ENCODE data around the gene EIF5A2.

Gene EIF5A2

GRCh38 chr3:170862618-170863374, 45.6 kb downstream of the EIF5A2 start:
- no peak overlapping the region for H3K27ac ChIP-seq (ENCODE audit: insufficient read depth, low read depth, low read length, poor library complexity, severe bottlenecking)
- peaks cover 26% of the 10 kb centered on the region for H3K36me3 ChIP-seq (ENCODE audit: control insufficient read depth, insufficient read depth, low read length)
- peaks cover 7% of the 10 kb centered on the region for H3K4me1 ChIP-seq (ENCODE audit: control insufficient read depth, insufficient read depth, low read length)
- no peak overlapping the region for H3K4me3 ChIP-seq (ENCODE audit: insufficient read depth, low read depth, low read length)
- 91 to 92% methylated on average over 10 of the region's 10 CpGs for WGBS, 2 experiments
- no peaks in the 10 kb centered on the region for H3K27me3 ChIP-seq (ENCODE audit: control insufficient read depth, insufficient read depth, low read length, poor library complexity, severe bottlenecking)
- H3K9me3 ChIP-seq (ENCODE audit: control insufficient read depth, low read length): no peaks in the 10 kb centered on the region

- no peaks in the 10 kb centered on the region for H3K9me3 ChIP-seq (ENCODE audit: control insufficient read depth, low read length)
- no peaks in the 10 kb centered on the region for H3K36me3 ChIP-seq (ENCODE audit: control insufficient read depth, insufficient read depth, low read length)
- no peaks in the 10 kb centered on the region for H3K27me3 ChIP-seq (ENCODE audit: control insufficient read depth, insufficient read depth, low read length, poor library complexity, severe bottlenecking)
- H3K4me3 ChIP-seq (ENCODE audit: insufficient read depth, low read depth, low read length): no peak overlapping the region
- no peak overlapping the region for H3K27ac ChIP-seq (ENCODE audit: insufficient read depth, low read depth, low read length, poor library complexity, severe bottlenecking)
- 91 to 93% methylated on average over 5 of the region's 5 CpGs for WGBS, 2 experiments
- H3K4me1 ChIP-seq (ENCODE audit: control insufficient read depth, insufficient read depth, low read length): no peaks in the 10 kb centered on the region
These were observed 49.8 kb downstream of the EIF5A2 start for GRCh38 chr3:170858599-170858998.

DNA sequence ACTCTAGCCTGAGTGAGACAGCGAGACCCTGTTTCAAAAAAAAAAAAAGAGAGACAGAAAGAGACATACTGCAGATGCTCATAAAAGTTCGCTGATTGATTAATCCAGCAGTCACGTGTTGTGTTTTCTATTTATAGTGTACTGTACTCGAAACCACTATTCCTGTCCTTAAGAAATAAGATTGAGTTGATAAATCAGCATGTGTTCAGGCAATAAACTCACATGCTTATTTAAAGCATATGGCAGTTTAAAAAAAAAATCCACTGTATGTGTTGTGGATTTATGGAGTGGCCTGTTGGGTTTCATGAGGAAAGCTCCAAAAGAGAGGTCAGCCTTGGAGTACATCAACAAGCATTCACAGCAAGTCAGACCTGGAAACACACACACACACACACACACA, 56.1 kb downstream of the EIF5A2 start:
- H3K9me3 ChIP-seq (ENCODE audit: control insufficient read depth, low read length): no peaks in the 10 kb centered on the region
- 97 to 99% methylated on average over 4 of the region's 4 CpGs for WGBS, 2 experiments

GRCh38 chr3:170848292-170848917, 60.0 kb downstream of the EIF5A2 start:
- no peaks in the 10 kb centered on the region for H3K4me1 ChIP-seq (ENCODE audit: control insufficient read depth, insufficient read depth, low read length)
- WGBS, 2 experiments: 90 to 98% methylated on average over 2 of the region's 2 CpGs
- no peaks in the 10 kb centered on the region for H3K9me3 ChIP-seq (ENCODE audit: control insufficient read depth, low read length)
- H3K27me3 ChIP-seq (ENCODE audit: control insufficient read depth, insufficient read depth, low read length, poor library complexity, severe bottlenecking): no peaks in the 10 kb centered on the region
- no peak overlapping the region for H3K27ac ChIP-seq (ENCODE audit: insufficient read depth, low read depth, low read length, poor library complexity, severe bottlenecking)
- H3K4me3 ChIP-seq (ENCODE audit: insufficient read depth, low read depth, low read length): no peak overlapping the region
- H3K36me3 ChIP-seq (ENCODE audit: control insufficient read depth, insufficient read depth, low read length): no peaks in the 10 kb centered on the region

More for the DNA sequence above, 56.1 kb downstream of the EIF5A2 start:
- no peaks in the 10 kb centered on the region for H3K36me3 ChIP-seq (ENCODE audit: control insufficient read depth, insufficient read depth, low read length)
- H3K4me1 ChIP-seq (ENCODE audit: control insufficient read depth, insufficient read depth, low read length): no peaks in the 10 kb centered on the region
- H3K27me3 ChIP-seq (ENCODE audit: control insufficient read depth, insufficient read depth, low read length, poor library complexity, severe bottlenecking): no peaks in the 10 kb centered on the region
- no peak overlapping the region for H3K4me3 ChIP-seq (ENCODE audit: insufficient read depth, low read depth, low read length)
- H3K27ac ChIP-seq (ENCODE audit: insufficient read depth, low read depth, low read length, poor library complexity, severe bottlenecking): no peak overlapping the region

- Histone ChIP-seq H3K27ac (ENCODE audit: insufficient read depth, low read depth, low read length, poor library complexity, severe bottlenecking) (no peak overlapping the region), H3K9me3 (ENCODE audit: control insufficient read depth, low read length) (no peaks in the 10 kb centered on the region), H3K27me3 (ENCODE audit: control insufficient read depth, insufficient read depth, low read length, poor library complexity, severe bottlenecking) (no peaks in the 10 kb centered on the region), H3K4me1 (ENCODE audit: control insufficient read depth, insufficient read depth, low read length) (no peaks in the 10 kb centered on the region), H3K36me3 (ENCODE audit: control insufficient read depth, insufficient read depth, low read length) (no peaks in the 10 kb centered on the region), H3K4me3 (ENCODE audit: insufficient read depth, low read depth, low read length) (no peak overlapping the region)
These were observed 64.1 kb downstream of the EIF5A2 start for GRCh38 chr3:170844377-170844776.

DNA sequence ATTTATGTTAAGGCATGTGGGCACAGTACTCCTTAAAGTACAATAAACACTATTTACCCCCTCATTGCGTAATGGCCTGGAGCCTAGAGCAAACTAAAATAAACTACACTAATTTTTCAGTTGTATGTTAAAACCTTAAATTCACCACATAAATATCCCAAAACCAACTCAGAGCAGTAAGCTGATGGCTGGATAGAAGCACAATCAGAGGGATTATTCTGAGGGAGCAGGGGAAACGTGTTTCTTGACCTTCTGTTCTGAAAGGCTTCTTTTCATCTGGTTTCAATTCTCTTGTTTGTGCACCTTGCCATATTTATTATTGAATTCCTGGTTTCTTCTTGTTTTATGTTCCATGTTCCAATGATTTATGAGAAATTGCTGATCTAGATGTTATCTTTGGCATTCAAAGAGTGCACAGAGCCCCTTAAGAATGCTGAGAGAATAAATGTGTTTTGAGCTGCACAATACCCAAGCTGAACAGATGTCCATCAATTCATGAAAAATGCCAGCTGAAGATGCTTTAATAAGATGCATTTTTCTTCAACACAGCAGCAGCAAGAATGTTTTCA, 68.1 kb downstream of the EIF5A2 start:
- Histone ChIP-seq H3K4me3 (ENCODE audit: insufficient read depth, low read depth, low read length) (no peak overlapping the region), H3K27me3 (ENCODE audit: control insufficient read depth, insufficient read depth, low read length, poor library complexity, severe bottlenecking) (no peaks in the 10 kb centered on the region), H3K36me3 (ENCODE audit: control insufficient read depth, insufficient read depth, low read length) (no peaks in the 10 kb centered on the region), H3K4me1 (ENCODE audit: control insufficient read depth, insufficient read depth, low read length) (no peaks in the 10 kb centered on the region), H3K9me3 (ENCODE audit: control insufficient read depth, low read length) (no peaks in the 10 kb centered on the region), H3K27ac (ENCODE audit: insufficient read depth, low read depth, low read length, poor library complexity, severe bottlenecking) (no peak overlapping the region)
- WGBS, 2 experiments: 81 to 84% methylated on average over 2 of the region's 2 CpGs

DNA sequence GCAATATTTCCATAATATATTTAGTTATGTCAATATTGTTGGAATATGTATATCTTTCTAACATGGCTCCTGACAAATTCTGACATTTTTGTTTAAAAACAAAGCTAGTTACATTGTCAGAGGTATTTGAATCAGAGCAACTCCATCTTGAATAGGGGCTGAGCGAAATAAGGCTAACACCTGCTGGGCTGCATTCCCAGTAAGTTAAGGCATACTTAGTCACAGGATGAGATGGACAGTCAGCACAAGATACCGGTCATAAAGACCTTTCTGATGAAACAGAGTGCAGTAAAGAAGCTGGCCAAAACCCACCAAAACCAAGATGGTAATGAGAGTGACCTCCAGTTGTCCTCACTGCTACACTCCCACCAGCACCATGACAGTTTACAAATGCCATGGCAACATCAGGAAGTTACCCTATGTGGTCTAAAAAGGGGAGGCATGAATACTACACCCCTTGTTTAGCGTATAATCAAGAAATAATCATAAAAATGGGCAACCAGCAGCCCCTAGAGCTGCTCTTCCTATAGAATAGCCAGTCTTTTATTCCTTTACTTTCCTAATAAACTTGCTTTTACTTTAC, 68.8 kb downstream of the EIF5A2 start:
- no peaks in the 10 kb centered on the region for H3K27me3 ChIP-seq (ENCODE audit: control insufficient read depth, insufficient read depth, low read length, poor library complexity, severe bottlenecking)
- H3K4me3 ChIP-seq (ENCODE audit: insufficient read depth, low read depth, low read length): no peak overlapping the region
- H3K36me3 ChIP-seq (ENCODE audit: control insufficient read depth, insufficient read depth, low read length): no peaks in the 10 kb centered on the region
- H3K27ac ChIP-seq (ENCODE audit: insufficient read depth, low read depth, low read length, poor library complexity, severe bottlenecking): no peak overlapping the region
- no peaks in the 10 kb centered on the region for H3K9me3 ChIP-seq (ENCODE audit: control insufficient read depth, low read length)
- 84 to 91% methylated on average over 3 of the region's 3 CpGs for WGBS, 2 experiments
- H3K4me1 ChIP-seq (ENCODE audit: control insufficient read depth, insufficient read depth, low read length): no peaks in the 10 kb centered on the region

Measured in ectodermal cell (in vitro differentiated cells).